CD4-positive, alpha-beta T cell treated with Interleukin-17A for 4 hours (primary cell): ENCODE results near the gene GJB1.
A peak's percentile ranks its signal among the peaks of the same experiment; 100 is the strongest.

Source experiments
- DNase-seq: peaks from one replicate; pipeline ENCODE4 v3.0.0-alpha.2; 2020; ENCODE audit warnings: mixed read lengths

The GJB1 gene

GRCh38 chrX:71215338-71215912 is 7.6 kb upstream of the GJB1 start:
- DNase-seq: no peak

- DNase-seq: no peak
Measured at GRCh38 chrX:71216485-71216884, 6.5 kb upstream of the GJB1 start.

GRCh38 chrX:71217298-71217697 is 5.7 kb upstream of the GJB1 start:
- no peak for DNase-seq

- no peak for DNase-seq
Measured at GRCh38 chrX:71221145-71221544, 1.9 kb upstream of the GJB1 start.

- no peak for DNase-seq
Measured at GRCh38 chrX:71224098-71224708, 1.2 kb downstream of the GJB1 start.

GRCh38 chrX:71225009-71225408 is 2.0 kb downstream of the GJB1 start:
- no peak for DNase-seq

GRCh38 chrX:71225676-71226075 is 2.7 kb downstream of the GJB1 start:
- DNase-seq: no peak

GRCh38 chrX:71227370-71228062 is 4.5 kb downstream of the GJB1 start:
- DNase-seq: no peak

GRCh38 chrX:71228063-71228642 is 5.1 kb downstream of the GJB1 start:
- DNase-seq: no peak

- DNase-seq: no peak
Measured at GRCh38 chrX:71235482-71235881, 12.5 kb downstream of the GJB1 start.

- no peak for DNase-seq
Measured at GRCh38 chrX:71236836-71237235, 13.8 kb downstream of the GJB1 start.

- DNase-seq: no peak
Measured at GRCh38 chrX:71239781-71240180, 16.8 kb downstream of the GJB1 start.

- no peak for DNase-seq
Measured at GRCh38 chrX:71241301-71241700, 18.3 kb downstream of the GJB1 start.

GRCh38 chrX:71244359-71245128 is 21.5 kb downstream of the GJB1 start:
- DNase-seq: no peak

GRCh38 chrX:71245159-71245558 is 22.1 kb downstream of the GJB1 start:
- no peak for DNase-seq

GRCh38 chrX:71250841-71251240 is 27.8 kb downstream of the GJB1 start:
- no peak for DNase-seq

GRCh38 chrX:71251466-71251973 is 28.5 kb downstream of the GJB1 start:
- no peak for DNase-seq

- DNase-seq: no peak
Measured at GRCh38 chrX:71252221-71252620, 29.2 kb downstream of the GJB1 start.

- peak; percentile 45 for DNase-seq
Measured at GRCh38 chrX:71253253-71254091, 30.4 kb downstream of the GJB1 start.

- peak; percentile 82 for DNase-seq
Measured at GRCh38 chrX:71254092-71254963, 31.3 kb downstream of the GJB1 start, which contains the start of gene ZMYM3. TSS of gene ZMYM3 (minus strand) at chrX:71254140. CDS start at chrX:71253255, 885 bp downstream.

GRCh38 chrX:71256051-71256450 is 33.0 kb downstream of the GJB1 start:
- no peak for DNase-seq
